ENCODE results near the gene JUNB. TPM values are rescaled to one million over a fixed set of nuclear protein-coding genes. Genes with fewer than 3 reads are reported as not detected.

Gene JUNB
- total RNA-seq, 4 donors from 2014 or later: 99.3 to 614 (median 168) TPM

DNA sequence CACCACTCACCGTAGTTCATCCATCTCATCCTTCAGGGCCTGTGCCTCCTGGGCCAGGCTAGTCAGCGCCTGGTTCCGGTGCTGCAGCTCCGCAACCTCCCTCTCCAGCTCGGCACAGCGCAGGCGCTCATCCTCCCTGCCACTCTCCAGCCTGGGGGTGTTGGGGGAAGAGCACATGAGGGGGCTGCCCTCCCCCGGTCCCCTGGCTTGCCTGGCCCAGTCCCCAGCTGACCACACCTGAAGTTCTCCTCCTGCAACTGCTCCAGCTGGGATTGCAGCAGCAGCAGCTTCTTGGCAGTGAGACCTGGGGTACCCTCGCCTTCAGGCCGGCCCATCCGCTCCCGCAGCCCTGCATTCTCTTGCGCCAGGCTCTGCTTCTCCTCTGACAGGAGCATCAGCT, 20.4 kb upstream of the JUNB start:
- Histone ChIP-seq H3K4me3 (no peak overlapping the region), H3K4me1 (peaks cover 0 to 14% (median 3%) of the 10 kb centered on the region in 3 donors), H3K27ac (no peak overlapping the region), H3K27me3 (no peaks in the 10 kb centered on the region), H3K9me3 (no peaks in the 10 kb centered on the region), H3K36me3 (peaks cover 0 to 33% of the 10 kb centered on the region in 2 donors)
- no peak for ATAC-seq
- no CpG with 5 or more reads among the region's 13 CpGs for WGBS, 2 donors (ENCODE audit: low coverage in 1 of 2)
- TF ChIP-seq EP300 (IDR thresholded peaks at IDR 0.05) (no peak), POLR2AphosphoS5 (IDR thresholded peaks at IDR 0.05) (no peak), POLR2A (IDR thresholded peaks at IDR 0.05) (no peak)
- TF ChIP-seq, protein P1, sequence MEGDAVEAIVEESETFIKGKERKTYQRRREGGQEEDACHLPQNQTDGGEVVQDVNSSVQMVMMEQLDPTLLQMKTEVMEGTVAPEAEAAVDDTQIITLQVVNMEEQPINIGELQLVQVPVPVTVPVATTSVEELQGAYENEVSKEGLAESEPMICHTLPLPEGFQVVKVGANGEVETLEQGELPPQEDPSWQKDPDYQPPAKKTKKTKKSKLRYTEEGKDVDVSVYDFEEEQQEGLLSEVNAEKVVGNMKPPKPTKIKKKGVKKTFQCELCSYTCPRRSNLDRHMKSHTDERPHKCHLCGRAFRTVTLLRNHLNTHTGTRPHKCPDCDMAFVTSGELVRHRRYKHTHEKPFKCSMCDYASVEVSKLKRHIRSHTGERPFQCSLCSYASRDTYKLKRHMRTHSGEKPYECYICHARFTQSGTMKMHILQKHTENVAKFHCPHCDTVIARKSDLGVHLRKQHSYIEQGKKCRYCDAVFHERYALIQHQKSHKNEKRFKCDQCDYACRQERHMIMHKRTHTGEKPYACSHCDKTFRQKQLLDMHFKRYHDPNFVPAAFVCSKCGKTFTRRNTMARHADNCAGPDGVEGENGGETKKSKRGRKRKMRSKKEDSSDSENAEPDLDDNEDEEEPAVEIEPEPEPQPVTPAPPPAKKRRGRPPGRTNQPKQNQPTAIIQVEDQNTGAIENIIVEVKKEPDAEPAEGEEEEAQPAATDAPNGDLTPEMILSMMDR (IDR thresholded peaks at IDR 0.05): no peak

DNA sequence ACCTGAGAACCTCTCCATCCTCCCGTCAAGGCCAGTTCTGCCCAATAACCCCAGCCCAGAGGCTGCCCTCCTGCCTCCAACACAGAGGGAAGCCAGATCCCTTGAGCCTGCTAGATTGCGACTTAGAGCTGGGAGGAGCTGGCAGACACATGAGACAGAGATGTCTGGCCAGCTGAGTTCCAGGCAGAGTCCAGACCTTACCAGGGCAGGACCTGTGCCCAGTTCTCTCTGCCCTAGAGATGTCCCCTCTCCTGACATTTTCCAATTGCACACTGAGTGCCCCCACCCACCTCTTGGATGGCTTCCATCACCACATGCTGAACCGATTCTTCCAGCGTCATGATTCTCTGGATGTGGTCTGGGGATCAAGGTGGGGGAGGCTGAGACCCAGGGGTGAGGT, 19.0 kb upstream of the JUNB start:
- Histone ChIP-seq H3K9me3 (no peaks in the 10 kb centered on the region), H3K36me3 (peaks cover 0 to 27% of the 10 kb centered on the region in 2 donors), H3K4me1 (peaks cover 0 to 12% (median 6%) of the 10 kb centered on the region in 3 donors), H3K27ac (no peak overlapping the region), H3K27me3 (no peaks in the 10 kb centered on the region), H3K4me3 (no peak overlapping the region)
- 67 to 71% methylated on average over 1 of the region's 4 CpGs for WGBS, 2 donors (ENCODE audit: low coverage in 1 of 2)
- TF ChIP-seq POLR2A (IDR thresholded peaks at IDR 0.05): no peak
- no peak for TF ChIP-seq EP300 (IDR thresholded peaks at IDR 0.05)
- TF ChIP-seq, protein P1 (IDR thresholded peaks at IDR 0.05): no peak
- no peak for TF ChIP-seq POLR2AphosphoS5 (IDR thresholded peaks at IDR 0.05)
- ATAC-seq: no peak

DNA sequence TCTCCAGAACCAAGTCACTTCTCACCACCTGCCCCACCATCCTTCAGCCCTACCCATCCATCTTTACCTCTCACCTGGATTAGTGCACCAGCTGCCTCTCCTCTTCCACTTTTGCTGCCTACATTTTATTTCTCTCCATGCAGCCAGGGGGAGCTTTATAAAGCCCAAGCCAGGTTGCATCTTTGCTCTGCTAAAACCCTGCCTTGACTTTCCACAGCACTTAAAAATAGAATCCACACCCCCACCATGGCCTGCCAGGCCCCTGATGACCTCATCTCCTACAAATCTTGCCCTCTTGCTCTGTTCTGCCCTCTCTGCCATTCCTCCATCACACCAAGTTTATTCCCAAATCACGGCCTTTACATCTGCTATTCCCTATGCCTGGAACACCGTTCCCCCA, 17.7 kb upstream of the JUNB start:
- ATAC-seq: no peak
- Histone ChIP-seq H3K27me3 (no peaks in the 10 kb centered on the region), H3K4me3 (no peak overlapping the region), H3K36me3 (peaks cover 0 to 17% of the 10 kb centered on the region in 2 donors), H3K9me3 (no peaks in the 10 kb centered on the region), H3K27ac (no peak overlapping the region), H3K4me1 (peaks cover 0 to 24% (median 10%) of the 10 kb centered on the region in 3 donors)
- WGBS, 2 donors (ENCODE audit: low coverage in 1 of 2): 73 to 83% methylated on average over 2 of the region's 2 CpGs
- no peak for TF ChIP-seq EP300 (IDR thresholded peaks at IDR 0.05)
- TF ChIP-seq, protein P1 (IDR thresholded peaks at IDR 0.05): peak in 2 of 4 experiments; percentile 6 to 26
- no peak for TF ChIP-seq POLR2AphosphoS5 (IDR thresholded peaks at IDR 0.05)

DNA sequence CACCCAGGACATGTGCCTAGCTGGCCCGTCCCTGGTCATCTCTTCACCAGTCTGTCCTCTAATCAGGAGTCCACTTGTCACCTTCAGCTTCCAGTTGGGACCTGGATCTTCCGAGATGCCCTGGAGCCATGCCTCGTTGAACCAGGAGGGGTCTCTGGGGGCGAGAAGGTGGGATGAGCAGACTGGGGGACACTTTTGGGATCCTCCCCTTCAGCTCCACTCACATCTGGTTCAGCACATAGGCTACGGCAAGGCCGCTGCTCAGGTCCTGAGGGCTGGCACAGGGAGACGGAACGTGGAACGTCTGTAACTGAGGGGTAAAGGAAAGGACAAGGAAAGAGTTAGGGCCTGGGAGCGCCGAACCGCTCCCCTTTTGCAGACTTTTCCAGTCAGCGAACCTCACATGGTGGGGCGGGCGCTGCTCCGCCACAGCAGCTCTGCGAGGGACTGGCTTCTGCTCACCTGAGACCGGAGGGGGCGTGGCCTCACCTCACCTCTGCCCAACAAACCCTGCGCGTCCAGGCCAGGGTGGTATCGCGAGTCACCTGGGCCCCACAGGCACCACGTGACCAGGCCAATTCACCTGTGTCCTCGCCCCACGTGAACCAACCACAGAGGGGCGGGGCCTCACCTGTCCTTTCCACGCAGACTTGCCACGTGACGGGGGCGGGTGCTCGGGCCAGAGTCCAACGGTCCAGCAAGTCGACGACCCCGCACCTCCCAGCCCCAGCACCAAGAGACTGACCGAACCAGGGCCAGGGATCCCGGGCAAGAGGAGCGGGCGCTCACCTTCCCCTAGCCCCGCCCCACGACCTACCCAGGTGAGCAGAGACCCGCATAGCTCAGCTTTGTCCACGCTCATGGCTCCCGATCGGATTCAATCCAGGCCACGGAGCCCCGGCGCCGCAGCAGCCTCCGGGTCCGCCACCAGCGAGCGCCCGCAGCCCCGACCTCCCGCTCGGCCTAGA, 16.4 kb upstream of the JUNB start, which contains the start of gene HOOK2:
HOOK2 (minus strand) TSS at position 965 of the 968 bp plus-strand sequence; CDS start at position 862, 103 bp downstream.
- 40% methylated on average over 1 of the region's 58 CpGs; no CpG with 5 or more reads in 1 of the 2 donors for WGBS, 2 donors (ENCODE audit: low coverage in 1 of 2)
- Histone ChIP-seq H3K4me1 (peaks cover 0 to 37% (median 16%) of the 10 kb centered on the region in 3 donors), H3K27me3 (no peaks in the 10 kb centered on the region), H3K36me3 (peaks cover 0 to 9% of the 10 kb centered on the region in 2 donors), H3K27ac (peak within 1 kb of the TSS in 3 of 4 donors; percentile 78 to 99 (median 98)), H3K9me3 (no peaks in the 10 kb centered on the region), H3K4me3 (peak within 1 kb of the TSS; percentile 41 to 78)
- no peak for TF ChIP-seq EP300 (IDR thresholded peaks at IDR 0.05)
- TF ChIP-seq POLR2A (IDR thresholded peaks at IDR 0.05): peak in 1 of 2 donors; percentile 26
- no peak for ATAC-seq

DNA sequence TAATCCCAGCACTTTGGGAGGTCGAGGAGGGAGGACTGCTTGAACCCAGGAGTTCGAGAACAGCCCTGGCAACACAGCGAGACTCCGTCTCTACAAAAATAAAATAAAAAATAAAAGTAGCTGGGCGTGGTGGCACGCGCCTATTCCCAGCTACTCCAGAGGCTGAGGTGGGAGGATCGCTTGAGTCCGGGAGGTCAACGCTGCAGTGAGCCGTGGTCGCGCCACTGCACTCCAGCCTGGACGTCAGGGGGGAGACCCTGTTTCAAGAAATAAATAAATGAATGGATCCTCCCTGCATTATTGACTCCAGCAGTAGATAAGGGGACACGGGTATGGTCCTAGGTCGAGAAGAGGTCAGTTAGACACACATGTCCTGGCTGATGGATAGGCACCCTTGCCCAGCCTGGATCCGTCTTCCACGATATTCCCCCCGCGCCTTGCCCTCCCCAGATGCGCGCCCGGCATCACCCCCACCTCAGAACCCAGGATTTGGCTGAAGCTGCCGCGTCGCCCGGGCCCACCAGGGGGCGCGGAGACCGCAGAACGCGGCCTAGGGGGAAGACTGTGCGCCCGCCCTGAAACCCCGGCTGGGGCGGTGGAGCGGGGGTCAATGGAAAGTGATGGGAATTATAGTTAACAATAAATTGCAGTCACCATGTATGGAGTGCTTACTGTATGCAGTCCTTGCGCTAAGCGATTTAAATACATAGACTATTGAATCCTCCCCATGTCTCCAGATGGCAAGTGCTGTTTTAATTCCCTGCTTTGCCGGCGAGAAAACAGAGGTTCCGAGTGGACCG, 13.9 kb upstream of the JUNB start:
- TF ChIP-seq POLR2AphosphoS5 (IDR thresholded peaks at IDR 0.05) (peak; percentile 51), POLR2A (IDR thresholded peaks at IDR 0.05) (no peak)
- TF ChIP-seq, protein P1 (IDR thresholded peaks at IDR 0.05): peak in 3 of 4 experiments; percentile 94 to 98 (median 97)
- ATAC-seq: peak; percentile 36
- peak overlapping the region; percentile 72 to 99 (median 98) for H3K27ac ChIP-seq
- peaks cover 0 to 48% (median 16%) of the 10 kb centered on the region in 3 donors for H3K4me1 ChIP-seq
- 0 to 23% methylated on average over 6 to 14 of the region's 43 CpGs for WGBS, 2 donors (ENCODE audit: low coverage in 1 of 2)
- peak overlapping the region; percentile 38 to 73 for H3K4me3 ChIP-seq
- no peaks in the 10 kb centered on the region for H3K36me3 ChIP-seq
- H3K27me3 ChIP-seq: no peaks in the 10 kb centered on the region
- no peaks in the 10 kb centered on the region for H3K9me3 ChIP-seq

Measured in gastroesophageal sphincter (tissue), 4 donors.